ENCODE measurements around the gene PIP4K2C. TPM values are rescaled to one million over a fixed set of nuclear protein-coding genes. Genes with fewer than 3 reads are reported as not detected.

Gene PIP4K2C
- total RNA-seq, 1 donor from 2014 or later: 27.6 TPM

DNA sequence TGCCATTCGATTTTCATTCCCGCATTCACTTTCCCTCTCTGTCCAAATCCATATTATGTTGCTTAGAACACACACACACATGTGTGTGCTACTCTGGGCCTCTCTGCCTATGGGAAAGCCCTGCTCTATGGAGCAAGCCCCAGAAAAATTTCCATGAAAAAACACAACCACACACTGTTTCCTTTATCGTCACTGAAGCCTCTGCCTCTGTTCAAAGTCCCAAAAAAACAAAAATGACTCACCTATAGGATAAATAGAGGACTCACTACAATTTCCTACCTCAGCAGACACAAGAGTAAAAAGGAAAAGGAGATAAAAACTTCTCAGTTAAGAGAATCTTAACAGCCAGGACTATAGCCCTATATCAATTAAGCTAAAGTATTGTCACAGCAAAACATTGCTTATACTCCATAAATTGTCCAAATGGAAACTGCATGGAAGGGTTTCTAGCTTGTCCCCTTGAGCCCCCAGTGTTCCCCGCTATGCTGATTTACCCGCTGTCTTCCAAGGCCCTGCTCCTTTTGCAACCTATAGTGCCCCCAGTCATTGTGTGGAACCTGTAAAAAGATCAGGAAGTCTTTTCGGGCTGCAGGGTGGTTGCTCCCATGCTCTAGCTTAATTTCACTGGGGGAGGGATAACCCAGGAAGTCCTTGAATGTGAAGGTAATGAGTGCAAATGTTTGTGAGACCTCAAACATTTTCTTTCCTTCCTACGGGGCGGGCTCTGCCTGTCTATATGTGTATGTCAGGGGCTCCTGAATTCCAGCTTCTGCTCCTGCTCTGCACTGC is 11.1 kb upstream of the PIP4K2C start:
- no peak overlapping the region for H3K4me3 Mint-ChIP-seq
- no peak for DNase-seq (ENCODE audit: extremely low spot score, unreplicated experiment)
- H3K27me3 Mint-ChIP-seq: peaks cover 25% of the 10 kb centered on the region

DNA sequence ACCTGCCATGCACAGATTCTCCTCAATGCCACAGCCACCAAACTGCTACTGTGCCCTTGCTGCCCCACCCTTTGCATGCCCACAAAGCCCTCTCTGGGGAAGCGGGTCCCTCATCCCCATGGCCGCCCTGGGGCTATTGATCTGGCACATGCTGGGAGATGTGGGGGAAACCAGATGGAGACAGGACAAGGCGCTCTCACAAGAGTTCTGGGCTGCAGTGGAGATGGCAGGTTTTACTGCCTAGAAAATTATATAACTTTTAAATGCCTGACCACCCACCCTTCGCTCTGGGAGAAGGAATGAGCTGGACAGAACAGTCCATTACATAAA is 10.6 kb upstream of the PIP4K2C start:
- TF ChIP-seq, protein P1, sequence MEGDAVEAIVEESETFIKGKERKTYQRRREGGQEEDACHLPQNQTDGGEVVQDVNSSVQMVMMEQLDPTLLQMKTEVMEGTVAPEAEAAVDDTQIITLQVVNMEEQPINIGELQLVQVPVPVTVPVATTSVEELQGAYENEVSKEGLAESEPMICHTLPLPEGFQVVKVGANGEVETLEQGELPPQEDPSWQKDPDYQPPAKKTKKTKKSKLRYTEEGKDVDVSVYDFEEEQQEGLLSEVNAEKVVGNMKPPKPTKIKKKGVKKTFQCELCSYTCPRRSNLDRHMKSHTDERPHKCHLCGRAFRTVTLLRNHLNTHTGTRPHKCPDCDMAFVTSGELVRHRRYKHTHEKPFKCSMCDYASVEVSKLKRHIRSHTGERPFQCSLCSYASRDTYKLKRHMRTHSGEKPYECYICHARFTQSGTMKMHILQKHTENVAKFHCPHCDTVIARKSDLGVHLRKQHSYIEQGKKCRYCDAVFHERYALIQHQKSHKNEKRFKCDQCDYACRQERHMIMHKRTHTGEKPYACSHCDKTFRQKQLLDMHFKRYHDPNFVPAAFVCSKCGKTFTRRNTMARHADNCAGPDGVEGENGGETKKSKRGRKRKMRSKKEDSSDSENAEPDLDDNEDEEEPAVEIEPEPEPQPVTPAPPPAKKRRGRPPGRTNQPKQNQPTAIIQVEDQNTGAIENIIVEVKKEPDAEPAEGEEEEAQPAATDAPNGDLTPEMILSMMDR (conservative IDR thresholded peaks at IDR 0.05): no peak
- peaks cover 4% of the 10 kb centered on the region for H3K4me1 Mint-ChIP-seq (ENCODE audit: unreplicated experiment)
- no peaks in the 10 kb centered on the region for H3K36me3 Mint-ChIP-seq
- H3K27ac Mint-ChIP-seq: no peak overlapping the region
- no peak overlapping the region for H3K4me3 Mint-ChIP-seq
- H3K9me3 Mint-ChIP-seq: no peaks in the 10 kb centered on the region
- H3K27me3 Mint-ChIP-seq: peaks cover 30% of the 10 kb centered on the region
- no peak for DNase-seq (ENCODE audit: extremely low spot score, unreplicated experiment)

More for the DNA sequence above, 11.1 kb upstream of the PIP4K2C start:
- Mint-ChIP-seq H3K36me3 (no peaks in the 10 kb centered on the region), H3K27ac (no peak overlapping the region), H3K4me1 (ENCODE audit: unreplicated experiment) (peaks cover 4% of the 10 kb centered on the region), H3K9me3 (no peaks in the 10 kb centered on the region)
- TF ChIP-seq, protein P1 (conservative IDR thresholded peaks at IDR 0.05): no peak

DNA sequence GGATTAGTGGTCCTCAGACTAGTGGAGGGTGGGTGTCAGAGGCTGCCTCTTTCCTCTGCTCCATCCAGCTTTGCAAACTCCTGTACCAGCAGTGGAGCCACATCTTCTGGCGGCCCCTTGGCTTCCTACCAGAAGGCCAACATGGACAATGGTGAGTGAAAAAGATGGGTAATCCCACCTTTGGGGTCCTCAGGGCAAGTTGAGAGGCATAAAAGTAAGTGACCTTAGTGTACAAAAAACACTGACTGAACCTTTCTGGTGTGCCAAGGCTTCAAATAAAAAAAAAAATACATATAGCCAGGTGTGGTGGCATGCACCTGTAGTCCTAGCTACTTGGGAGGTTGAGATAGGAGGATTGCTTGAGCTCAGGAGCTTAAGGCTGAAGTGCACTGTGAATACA is 9.2 kb upstream of the PIP4K2C start:
- Mint-ChIP-seq H3K9me3 (no peaks in the 10 kb centered on the region), H3K27me3 (peaks cover 22% of the 10 kb centered on the region), H3K36me3 (no peaks in the 10 kb centered on the region), H3K27ac (no peak overlapping the region), H3K4me1 (ENCODE audit: unreplicated experiment) (peaks cover 4% of the 10 kb centered on the region), H3K4me3 (no peak overlapping the region)
- no peak for DNase-seq (ENCODE audit: extremely low spot score, unreplicated experiment)
- TF ChIP-seq, protein P1 (conservative IDR thresholded peaks at IDR 0.05): no peak

DNA sequence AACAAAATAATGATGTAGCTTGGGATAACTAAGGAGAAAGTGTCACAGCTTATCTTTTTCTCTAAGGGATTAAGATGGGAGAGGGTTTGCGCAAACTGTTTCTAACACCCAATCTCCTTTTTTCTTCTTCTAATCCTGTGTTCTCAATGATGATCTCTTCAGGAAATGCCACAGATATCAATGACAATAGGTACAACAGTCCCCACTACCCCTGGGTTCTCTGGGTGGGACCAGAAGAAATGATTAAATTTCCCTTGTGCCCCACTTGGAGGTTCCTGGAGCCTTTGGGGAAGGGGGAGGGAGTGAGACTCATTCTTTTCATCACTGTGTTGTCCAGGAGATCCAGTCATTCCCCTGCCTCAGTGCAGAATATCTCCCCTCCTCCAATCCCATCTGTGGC is 8.6 kb upstream of the PIP4K2C start:
- no peaks in the 10 kb centered on the region for H3K9me3 Mint-ChIP-seq
- no peaks in the 10 kb centered on the region for H3K36me3 Mint-ChIP-seq
- peaks cover 4% of the 10 kb centered on the region for H3K4me1 Mint-ChIP-seq (ENCODE audit: unreplicated experiment)
- H3K4me3 Mint-ChIP-seq: no peak overlapping the region
- TF ChIP-seq, protein P1 (conservative IDR thresholded peaks at IDR 0.05): no peak
- DNase-seq (ENCODE audit: extremely low spot score, unreplicated experiment): no peak
- no peak overlapping the region for H3K27ac Mint-ChIP-seq
- H3K27me3 Mint-ChIP-seq: peaks cover 22% of the 10 kb centered on the region

DNA sequence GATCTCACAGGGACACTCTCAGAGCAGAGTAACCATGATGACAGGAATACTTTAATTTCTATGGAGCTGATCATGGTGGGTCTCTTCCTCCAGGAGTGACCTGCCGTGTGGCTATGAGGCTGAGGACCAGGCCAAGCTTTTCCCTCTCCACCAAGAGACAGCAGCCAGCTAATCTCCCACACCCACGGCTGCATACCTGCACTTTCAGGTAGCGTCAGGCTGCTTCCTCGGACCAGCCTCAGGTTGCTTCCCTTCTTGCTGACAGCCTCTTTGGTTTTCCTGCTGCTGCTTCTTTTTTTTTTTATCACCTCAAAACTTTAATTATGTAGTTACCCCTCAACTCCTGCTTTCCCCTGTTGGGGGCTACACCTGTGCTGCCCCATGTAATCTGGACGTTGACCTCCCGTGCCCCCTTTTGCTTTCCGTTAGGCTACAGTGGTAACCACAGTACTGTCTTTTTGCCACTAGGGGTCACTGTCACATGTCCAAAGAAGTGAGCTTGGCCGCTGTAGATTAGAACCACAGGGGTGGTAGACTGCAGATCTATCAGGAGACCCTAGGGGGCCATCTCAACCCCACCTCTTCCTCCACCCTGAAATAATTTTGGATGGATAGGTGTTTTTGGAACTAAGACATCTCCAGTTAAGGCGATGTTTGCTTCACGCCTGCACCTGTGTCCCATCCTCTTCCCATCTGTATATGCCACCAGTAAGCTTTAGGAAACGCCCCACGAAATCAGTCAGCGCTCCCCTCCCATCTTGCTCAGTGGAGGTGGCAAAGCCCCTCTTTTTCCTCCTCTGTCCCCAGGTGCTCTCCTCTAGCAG is 7.8 kb upstream of the PIP4K2C start:
- peaks cover 4% of the 10 kb centered on the region for H3K4me1 Mint-ChIP-seq (ENCODE audit: unreplicated experiment)
- H3K4me3 Mint-ChIP-seq: no peak overlapping the region
- H3K9me3 Mint-ChIP-seq: no peaks in the 10 kb centered on the region
- no peaks in the 10 kb centered on the region for H3K36me3 Mint-ChIP-seq
- TF ChIP-seq, protein P1 (conservative IDR thresholded peaks at IDR 0.05): peak; percentile 98
- peaks cover 22% of the 10 kb centered on the region for H3K27me3 Mint-ChIP-seq
- H3K27ac Mint-ChIP-seq: no peak overlapping the region
- peak; percentile 75 for DNase-seq (ENCODE audit: extremely low spot score, unreplicated experiment)
